Measurements from ENCODE around the gene DDX31. TPM values are rescaled to one million over a fixed set of nuclear protein-coding genes. Genes with fewer than 3 reads are reported as not detected.

The DDX31 gene
- total and polyA plus RNA-seq, 9 of the 15 experiments (the other 6 are each of a cell fraction or from before 2014, with no cell fraction given), result 11.9 to 24.6 (median 22.2) TPM

DNA sequence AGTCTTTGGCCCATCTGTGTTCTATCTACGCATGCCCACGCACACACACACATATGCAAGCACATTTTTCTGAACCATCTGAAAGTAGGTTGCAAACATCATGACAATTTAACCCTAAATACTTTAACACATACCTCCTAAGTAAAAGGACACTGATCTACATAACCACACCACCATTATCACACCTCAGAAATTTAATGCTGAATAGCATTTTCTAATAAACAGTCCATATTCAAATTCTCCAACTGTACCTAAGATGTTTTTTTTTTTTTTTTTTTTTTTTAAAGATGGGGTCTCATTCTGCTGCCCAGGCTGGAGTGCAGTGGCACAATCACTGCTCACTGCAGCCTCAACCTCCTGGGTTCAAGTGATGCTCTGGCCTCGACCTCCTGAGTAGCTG is 35.5 kb downstream of the DDX31 start (continued):
- TF ChIP-seq TRIM25 (IDR thresholded peaks at IDR 0.05; ENCODE audit: borderline replicate concordance) (no peak), XRCC4 (IDR thresholded peaks at IDR 0.05; ENCODE audit: extremely low read depth, insufficient read depth, insufficient read length) (no peak), MCM3 (IDR thresholded peaks at IDR 0.05) (no peak), NR2C1 (IDR thresholded peaks at IDR 0.05) (no peak), NR2C1 (tag; IDR thresholded peaks at IDR 0.05) (no peak)
- TF ChIP-seq, protein P1, sequence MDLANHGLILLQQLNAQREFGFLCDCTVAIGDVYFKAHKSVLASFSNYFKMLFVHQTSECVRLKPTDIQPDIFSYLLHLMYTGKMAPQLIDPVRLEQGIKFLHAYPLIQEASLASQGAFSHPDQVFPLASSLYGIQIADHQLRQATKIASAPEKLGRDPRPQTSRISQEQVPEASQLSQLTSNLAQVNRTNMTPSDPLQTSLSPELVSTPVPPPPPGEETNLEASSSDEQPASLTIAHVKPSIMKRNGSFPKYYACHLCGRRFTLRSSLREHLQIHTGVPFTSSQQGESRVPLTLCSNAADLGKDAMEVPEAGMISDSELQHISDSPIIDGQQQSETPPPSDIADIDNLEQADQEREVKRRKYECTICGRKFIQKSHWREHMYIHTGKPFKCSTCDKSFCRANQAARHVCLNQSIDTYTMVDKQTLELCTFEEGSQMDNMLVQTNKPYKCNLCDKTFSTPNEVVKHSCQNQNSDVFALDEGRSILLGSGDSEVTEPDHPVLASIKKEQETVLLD (IDR thresholded peaks at IDR 0.05), result no peak

DNA sequence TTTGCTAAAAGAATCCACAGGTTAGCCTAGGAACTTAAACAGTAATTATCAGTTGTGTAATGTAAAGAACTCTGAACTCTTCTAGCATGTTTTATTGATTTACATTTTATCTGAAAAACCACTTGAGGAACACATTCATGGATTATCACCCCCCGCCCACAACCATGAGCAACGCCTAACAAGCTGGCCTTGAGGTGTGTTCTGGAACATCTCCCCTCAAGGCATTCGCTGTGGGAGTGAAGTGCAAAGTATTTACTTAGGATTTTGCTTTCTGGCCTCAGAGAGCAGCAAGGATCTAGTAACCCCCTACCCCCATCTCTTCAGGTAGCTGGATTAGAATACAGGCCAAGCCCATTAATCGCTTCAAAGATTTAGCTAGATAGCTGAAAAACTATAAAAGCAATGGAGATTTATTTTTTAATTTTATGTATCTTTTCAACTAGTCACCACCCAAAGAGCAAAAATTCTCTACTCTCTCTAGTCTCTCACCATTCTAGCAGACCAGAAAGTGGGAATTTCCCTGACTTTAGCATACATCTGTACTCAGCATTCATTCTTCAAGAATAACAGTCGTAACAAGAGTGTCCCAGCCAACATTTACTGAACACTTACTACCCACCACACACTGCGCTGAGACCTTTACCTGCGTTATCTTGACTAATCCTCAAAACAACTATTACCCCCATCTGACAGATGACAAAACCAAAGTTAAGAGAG is 37.2 kb downstream of the DDX31 start:
- no TSS peak for BruUV-seq (replicated peaks)
- Histone ChIP-seq H3K9ac (ENCODE audit: insufficient read depth in 1 of 2, low read depth in 2 of 2, low read length in 2 of 2) (no peak overlapping the region), H3K9me3 (replicated peaks; ENCODE audit: control insufficient read depth, insufficient read depth, low read depth, low read length) (no peaks in the 10 kb centered on the region), H3K4me3 (no peak overlapping the region), H3K36me3 (ENCODE audit: control insufficient read depth, insufficient read depth, low read length) (peaks cover 78% of the 10 kb centered on the region; the same call in 2 of the 3 replicates), H3K79me2 (ENCODE audit: control insufficient read depth, insufficient read depth, low read length) (no peaks in the 10 kb centered on the region), H3K27ac (ENCODE audit: extremely low read depth, low read depth, low read length) (no peak overlapping the region), H4K20me1 (replicated peaks; ENCODE audit: control insufficient read depth, insufficient read depth, low read length) (0 out of 2 replicates have a peak, but pooled peaks cover 4% of the 10 kb centered on the region), H3K4me1 (replicated peaks in 1 of 2; ENCODE audit: control insufficient read depth in 2 of 2, insufficient read depth in 2 of 2, low read length in 2 of 2) (no peaks in the 10 kb centered on the region), H3K4me2 (ENCODE audit: insufficient read depth, low read length) (no peak overlapping the region), H3K9me1 (ENCODE audit: control insufficient read depth, insufficient read depth, low read length) (no peaks in the 10 kb centered on the region), H3K27me3 (ENCODE audit: control insufficient read depth in 2 of 2, insufficient read depth in 2 of 2, low read length in 2 of 2) (no peaks in the 10 kb centered on the region), H2AFZ (ENCODE audit: low read depth, low read length) (no peak overlapping the region)
- intact Hi-C loops (cut with micrococcal nuclease), result no loop called here
- FAIRE-seq, result no peak
- no peak for ATAC-seq
- ChIA-PET CTCF (ENCODE audit: low intra/inter-chr PET ratio) (no interaction called here), POLR2A (interaction anchor here (1.3 kb wide), 1 partner anchor 12 kb away, joined by 3 read pairs; no protein-coding TSS in a partner anchor)
- DNase-seq (ENCODE audit: extremely low read depth in 1 of 4, low spot score in 3 of 4), result no peak
- in situ Hi-C loops (cut with MboI), result no loop called here
- WGBS (ENCODE audit: insufficient coverage, low coverage, missing lambda C conversion rate), result 90% methylated on average over 7 of the region's 7 CpGs
- TF ChIP-seq ZNF311 (CRISPR knock-in tag; IDR thresholded peaks at IDR 0.05) (no peak), HDAC1 (IDR thresholded peaks at IDR 0.05) (no peak), ZNF436 (CRISPR knock-in tag; IDR thresholded peaks at IDR 0.05) (no peak), ZNF444 (CRISPR knock-in tag; IDR thresholded peaks at IDR 0.05) (no peak), ARID3A (IDR thresholded peaks at IDR 0.05; ENCODE audit: borderline replicate concordance, low read depth, low read length) (no peak), ZNF408 (CRISPR knock-in tag; IDR thresholded peaks at IDR 0.05; ENCODE audit: low read depth) (no peak), MXD1 (CRISPR knock-in tag; IDR thresholded peaks at IDR 0.05; ENCODE audit: borderline replicate concordance, poor library complexity, severe bottlenecking) (no peak)
